Epithelial cell of proximal tubule (primary cell): Measurements from ENCODE around the gene CD180. TPM values are rescaled to one million over a fixed set of nuclear protein-coding genes. Genes with fewer than 3 reads are reported as not detected.

Experiments used
- DNase-seq: peaks from one replicate; pipeline ENCODE4 v3.0.0-alpha.2; 2011; ENCODE audit warnings: low read depth
- H3K4me3 ChIP-seq: 2 replicates; pipeline ENCODE4 v1.5.1; 2011; ENCODE audit warnings: low read depth, mild to moderate bottlenecking, low read length
- total RNA-seq: library from RNA; depleted of rRNA; stranded (reverse); fragments of >200 nt; gene quantifications from 2 replicates; pipeline ENCODE4 v1.2.3, GENCODE V29; 2015
- TF ChIP-seq, protein P1 (sequence below): conservative IDR thresholded peaks from 2 replicates; pipeline ENCODE4 v1.5.1; 2012; ENCODE audit warnings: low read depth, mild to moderate bottlenecking, low read length

The CD180 gene
- total RNA-seq, 1 donor from 2014 or later: not detected

DNA sequence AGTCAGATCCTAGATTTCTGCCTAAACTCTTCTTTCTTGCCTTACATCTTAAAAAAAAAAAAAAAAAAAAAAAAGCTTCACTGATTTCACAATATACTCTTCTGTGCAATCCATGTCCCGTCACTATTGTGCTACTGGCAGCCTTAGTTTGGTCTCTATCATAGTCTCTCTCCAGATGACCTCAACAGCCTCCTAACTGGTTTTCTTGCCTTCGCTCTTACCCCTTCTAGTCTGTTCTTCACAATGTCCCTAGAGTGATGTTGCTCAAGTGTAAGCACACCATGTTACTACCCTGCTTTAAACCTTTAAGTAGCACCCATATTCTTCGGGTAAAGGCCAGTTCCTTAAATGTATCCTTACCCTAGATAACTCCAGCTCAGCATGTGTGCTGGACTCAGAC, 25.8 kb downstream of the CD180 start:
- DNase-seq: no peak
- no peak overlapping the region for H3K4me3 ChIP-seq
- TF ChIP-seq, protein P1, sequence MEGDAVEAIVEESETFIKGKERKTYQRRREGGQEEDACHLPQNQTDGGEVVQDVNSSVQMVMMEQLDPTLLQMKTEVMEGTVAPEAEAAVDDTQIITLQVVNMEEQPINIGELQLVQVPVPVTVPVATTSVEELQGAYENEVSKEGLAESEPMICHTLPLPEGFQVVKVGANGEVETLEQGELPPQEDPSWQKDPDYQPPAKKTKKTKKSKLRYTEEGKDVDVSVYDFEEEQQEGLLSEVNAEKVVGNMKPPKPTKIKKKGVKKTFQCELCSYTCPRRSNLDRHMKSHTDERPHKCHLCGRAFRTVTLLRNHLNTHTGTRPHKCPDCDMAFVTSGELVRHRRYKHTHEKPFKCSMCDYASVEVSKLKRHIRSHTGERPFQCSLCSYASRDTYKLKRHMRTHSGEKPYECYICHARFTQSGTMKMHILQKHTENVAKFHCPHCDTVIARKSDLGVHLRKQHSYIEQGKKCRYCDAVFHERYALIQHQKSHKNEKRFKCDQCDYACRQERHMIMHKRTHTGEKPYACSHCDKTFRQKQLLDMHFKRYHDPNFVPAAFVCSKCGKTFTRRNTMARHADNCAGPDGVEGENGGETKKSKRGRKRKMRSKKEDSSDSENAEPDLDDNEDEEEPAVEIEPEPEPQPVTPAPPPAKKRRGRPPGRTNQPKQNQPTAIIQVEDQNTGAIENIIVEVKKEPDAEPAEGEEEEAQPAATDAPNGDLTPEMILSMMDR: no peak

DNA sequence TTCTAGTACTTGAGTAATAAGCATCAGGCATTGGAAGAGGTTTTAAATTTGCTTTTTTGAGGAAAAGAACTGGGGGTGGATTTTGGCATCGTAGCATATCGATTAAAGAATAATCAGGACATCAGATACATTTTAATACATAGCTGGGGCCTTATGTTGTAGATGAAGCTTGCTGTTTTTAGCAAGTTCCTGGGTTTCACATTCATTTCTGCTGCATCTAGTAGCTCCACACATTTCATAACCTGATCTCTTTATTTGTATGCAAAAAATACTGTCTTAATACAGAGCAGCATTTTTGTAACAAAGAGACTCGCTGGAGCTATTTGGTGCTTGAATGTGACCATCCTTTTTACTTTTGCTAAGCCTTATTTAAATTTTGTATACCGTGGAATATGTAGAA, 28.5 kb downstream of the CD180 start:
- H3K4me3 ChIP-seq: no peak overlapping the region
- DNase-seq: no peak
- TF ChIP-seq, protein P1: no peak

DNA sequence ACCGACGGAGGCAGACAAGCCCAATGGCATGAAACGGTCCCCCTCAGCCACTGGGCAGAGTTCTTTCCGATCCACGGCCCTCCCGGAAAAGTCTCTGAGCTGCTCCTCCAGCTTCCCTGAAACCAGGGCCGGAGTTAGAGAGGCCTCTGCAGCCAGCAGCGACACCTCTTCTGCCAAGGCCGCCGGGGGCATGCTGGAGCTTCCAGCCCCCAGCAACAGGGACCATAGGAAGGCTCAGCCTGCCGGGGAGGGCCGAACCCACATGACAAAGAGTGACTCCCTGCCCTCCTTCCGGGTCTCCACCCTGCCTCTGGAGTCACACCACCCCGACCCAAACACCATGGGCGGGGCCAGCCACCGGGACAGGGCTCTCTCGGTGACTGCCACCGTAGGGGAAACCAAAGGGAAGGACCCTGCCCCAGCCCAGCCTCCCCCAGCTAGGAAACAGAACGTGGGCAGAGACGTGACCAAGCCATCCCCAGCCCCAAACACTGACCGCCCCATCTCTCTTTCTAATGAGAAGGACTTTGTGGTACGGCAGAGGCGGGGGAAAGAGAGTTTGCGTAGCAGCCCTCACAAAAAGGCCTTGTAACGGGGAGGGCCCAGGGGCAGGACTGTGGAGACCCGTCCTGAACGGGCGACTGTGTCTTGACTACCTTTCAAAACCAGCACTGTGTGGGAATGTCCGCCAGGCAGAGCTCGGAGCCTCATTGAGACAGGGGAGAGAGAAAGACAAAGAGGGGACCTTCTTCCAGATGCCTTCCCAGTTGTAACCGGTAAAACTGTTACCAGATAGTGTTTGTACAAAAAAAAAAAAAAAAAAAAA, 29.9 kb downstream of the CD180 start:
- DNase-seq: no peak
- TF ChIP-seq, protein P1: no peak
- no peak overlapping the region for H3K4me3 ChIP-seq

DNA sequence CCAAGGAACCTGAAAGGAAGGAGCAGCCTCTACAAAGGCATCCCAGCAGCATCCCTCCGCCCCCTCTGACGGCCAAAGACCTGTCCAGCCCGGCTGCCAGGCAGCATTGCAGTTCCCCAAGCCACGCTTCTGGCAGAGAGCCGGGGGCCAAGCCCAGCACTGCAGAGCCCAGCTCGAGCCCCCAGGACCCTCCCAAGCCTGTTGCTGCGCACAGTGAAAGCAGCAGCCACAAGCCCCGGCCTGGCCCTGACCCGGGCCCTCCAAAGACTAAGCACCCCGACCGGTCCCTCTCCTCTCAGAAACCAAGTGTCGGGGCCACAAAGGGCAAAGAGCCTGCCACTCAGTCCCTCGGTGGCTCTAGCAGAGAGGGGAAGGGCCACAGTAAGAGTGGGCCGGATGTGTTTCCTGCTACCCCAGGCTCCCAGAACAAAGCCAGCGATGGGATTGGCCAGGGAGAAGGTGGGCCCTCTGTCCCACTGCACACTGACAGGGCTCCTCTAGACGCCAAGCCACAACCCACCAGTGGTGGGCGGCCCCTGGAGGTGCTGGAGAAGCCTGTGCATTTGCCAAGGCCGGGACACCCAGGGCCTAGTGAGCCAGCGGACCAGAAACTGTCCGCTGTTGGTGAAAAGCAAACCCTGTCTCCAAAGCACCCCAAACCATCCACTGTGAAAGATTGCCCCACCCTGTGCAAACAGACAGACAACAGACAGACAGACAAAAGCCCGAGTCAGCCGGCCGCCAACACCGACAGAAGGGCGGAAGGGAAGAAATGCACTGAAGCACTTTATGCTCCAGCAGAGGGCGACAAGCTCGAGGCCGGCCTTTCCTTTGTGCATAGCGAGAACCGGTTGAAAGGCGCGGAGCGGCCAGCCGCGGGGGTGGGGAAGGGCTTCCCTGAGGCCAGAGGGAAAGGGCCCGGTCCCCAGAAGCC, 30.8 kb downstream of the CD180 start:
- H3K4me3 ChIP-seq: no peak overlapping the region
- DNase-seq: no peak
- TF ChIP-seq, protein P1: peak; percentile 46

DNA sequence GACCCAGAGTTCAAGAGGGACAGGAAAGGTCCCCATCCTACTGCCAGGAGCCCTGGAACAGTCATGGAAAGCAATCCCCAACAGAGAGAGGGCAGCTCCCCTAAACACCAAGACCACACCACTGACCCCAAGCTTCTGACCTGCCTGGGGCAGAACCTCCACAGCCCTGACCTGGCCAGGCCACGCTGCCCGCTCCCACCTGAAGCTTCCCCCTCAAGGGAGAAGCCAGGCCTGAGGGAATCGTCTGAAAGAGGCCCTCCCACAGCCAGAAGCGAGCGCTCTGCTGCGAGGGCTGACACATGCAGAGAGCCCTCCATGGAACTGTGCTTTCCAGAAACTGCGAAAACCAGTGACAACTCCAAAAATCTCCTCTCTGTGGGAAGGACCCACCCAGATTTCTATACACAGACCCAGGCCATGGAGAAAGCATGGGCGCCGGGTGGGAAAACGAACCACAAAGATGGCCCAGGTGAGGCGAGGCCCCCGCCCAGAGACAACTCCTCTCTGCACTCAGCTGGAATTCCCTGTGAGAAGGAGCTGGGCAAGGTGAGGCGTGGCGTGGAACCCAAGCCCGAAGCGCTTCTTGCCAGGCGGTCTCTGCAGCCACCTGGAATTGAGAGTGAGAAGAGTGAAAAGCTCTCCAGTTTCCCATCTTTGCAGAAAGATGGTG, 31.6 kb downstream of the CD180 start:
- TF ChIP-seq, protein P1: no peak
- H3K4me3 ChIP-seq: no peak overlapping the region
- DNase-seq: no peak

DNA sequence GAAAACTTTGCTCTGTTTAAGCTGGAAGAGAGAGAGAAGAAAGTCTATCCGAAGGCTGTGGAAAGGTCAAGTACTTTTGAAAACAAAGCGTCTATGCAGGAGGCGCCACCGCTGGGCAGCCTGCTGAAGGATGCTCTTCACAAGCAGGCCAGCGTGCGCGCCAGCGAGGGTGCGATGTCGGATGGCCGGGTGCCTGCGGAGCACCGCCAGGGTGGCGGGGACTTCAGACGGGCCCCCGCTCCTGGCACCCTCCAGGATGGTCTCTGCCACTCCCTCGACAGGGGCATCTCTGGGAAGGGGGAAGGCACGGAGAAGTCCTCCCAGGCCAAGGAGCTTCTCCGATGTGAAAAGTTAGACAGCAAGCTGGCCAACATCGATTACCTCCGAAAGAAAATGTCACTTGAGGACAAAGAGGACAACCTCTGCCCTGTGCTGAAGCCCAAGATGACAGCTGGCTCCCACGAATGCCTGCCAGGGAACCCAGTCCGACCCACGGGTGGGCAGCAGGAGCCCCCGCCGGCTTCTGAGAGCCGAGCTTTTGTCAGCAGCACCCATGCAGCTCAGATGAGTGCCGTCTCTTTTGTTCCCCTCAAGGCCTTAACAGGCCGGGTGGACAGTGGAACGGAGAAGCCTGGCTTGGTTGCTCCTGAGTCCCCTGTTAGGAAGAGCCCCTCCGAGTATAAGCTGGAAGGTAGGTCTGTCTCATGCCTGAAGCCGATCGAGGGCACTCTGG, 32.6 kb downstream of the CD180 start:
- TF ChIP-seq, protein P1: no peak
- H3K4me3 ChIP-seq: no peak overlapping the region

More for the DNA sequence above, 32.6 kb downstream of the CD180 start:
- DNase-seq: no peak
